Measurements from ENCODE around the gene PRKAR2B.

The PRKAR2B gene

DNA sequence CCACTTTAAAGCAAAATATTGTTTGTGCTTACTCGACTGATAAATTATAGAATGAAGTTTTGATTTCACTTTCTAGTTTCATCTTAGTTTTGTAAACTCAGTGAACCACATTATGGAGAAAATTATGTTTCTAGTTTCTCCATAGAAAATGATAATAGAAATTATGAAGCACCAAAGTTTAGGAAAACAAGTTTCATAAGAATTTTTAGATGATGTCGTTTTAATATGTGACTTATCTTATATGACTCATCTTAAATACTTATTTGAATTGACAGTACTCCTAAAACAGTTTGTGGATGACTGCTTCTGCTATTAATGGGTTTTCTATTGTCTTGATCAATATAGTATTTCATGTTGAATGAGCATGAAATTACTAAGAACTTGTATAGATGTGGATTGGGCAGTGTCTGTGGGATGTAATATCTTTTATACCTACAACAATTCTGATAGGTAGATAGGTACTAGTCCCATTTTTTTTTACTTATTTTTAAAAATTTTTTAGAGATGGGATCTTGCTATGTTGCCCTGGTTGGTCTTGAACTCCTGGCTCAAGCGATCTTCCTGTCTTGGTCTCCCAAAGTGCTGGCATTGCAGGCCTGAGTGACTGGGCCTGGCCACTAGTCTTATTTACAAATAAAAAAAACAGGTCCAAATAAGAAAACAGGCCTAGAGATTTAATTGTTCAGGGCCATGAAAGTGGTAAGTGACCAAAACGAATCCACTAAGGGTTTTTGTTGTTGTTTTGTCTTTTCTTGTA is 127.9 kb downstream of the PRKAR2B start:
- Mint-ChIP-seq H3K4me3 (no peak overlapping the region), H3K4me1 (peaks cover 30% of the 10 kb centered on the region), H3K9me3 (no peaks in the 10 kb centered on the region), H3K27me3 (ENCODE audit: low read depth, poor library complexity) (no peaks in the 10 kb centered on the region), H3K36me3 (ENCODE audit: low read depth) (peaks cover 6% of the 10 kb centered on the region), H3K27ac (no peak overlapping the region)
- DNase-seq, result no peak
- TF ChIP-seq, protein P1, sequence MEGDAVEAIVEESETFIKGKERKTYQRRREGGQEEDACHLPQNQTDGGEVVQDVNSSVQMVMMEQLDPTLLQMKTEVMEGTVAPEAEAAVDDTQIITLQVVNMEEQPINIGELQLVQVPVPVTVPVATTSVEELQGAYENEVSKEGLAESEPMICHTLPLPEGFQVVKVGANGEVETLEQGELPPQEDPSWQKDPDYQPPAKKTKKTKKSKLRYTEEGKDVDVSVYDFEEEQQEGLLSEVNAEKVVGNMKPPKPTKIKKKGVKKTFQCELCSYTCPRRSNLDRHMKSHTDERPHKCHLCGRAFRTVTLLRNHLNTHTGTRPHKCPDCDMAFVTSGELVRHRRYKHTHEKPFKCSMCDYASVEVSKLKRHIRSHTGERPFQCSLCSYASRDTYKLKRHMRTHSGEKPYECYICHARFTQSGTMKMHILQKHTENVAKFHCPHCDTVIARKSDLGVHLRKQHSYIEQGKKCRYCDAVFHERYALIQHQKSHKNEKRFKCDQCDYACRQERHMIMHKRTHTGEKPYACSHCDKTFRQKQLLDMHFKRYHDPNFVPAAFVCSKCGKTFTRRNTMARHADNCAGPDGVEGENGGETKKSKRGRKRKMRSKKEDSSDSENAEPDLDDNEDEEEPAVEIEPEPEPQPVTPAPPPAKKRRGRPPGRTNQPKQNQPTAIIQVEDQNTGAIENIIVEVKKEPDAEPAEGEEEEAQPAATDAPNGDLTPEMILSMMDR (IDR thresholded peaks at IDR 0.05), result no peak

DNA sequence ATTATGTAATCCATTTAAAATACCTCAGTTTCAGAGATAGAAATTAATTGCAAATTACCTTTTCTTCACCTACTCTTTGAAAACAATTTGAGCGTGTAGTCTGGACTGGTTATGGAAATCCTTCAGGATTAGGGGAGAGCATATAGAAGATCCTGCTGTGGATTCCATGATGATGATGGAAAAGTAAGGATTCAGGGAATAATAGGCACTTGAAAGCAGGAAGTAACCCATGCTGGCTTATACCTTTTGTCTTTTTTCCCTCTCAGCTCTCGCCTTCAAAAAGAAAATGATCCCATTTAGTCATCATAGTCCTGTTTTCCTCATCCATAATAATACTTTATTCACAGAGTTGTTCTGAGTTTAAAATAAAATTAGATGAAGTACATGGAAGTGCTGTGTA is 128.7 kb downstream of the PRKAR2B start:
- Mint-ChIP-seq H3K4me1 (peaks cover 23% of the 10 kb centered on the region), H3K9me3 (no peaks in the 10 kb centered on the region), H3K27ac (no peak overlapping the region), H3K27me3 (ENCODE audit: low read depth, poor library complexity) (no peaks in the 10 kb centered on the region), H3K36me3 (ENCODE audit: low read depth) (peaks cover 14% of the 10 kb centered on the region), H3K4me3 (no peak overlapping the region)
- DNase-seq, result no peak
- TF ChIP-seq, protein P1 (IDR thresholded peaks at IDR 0.05), result no peak

DNA sequence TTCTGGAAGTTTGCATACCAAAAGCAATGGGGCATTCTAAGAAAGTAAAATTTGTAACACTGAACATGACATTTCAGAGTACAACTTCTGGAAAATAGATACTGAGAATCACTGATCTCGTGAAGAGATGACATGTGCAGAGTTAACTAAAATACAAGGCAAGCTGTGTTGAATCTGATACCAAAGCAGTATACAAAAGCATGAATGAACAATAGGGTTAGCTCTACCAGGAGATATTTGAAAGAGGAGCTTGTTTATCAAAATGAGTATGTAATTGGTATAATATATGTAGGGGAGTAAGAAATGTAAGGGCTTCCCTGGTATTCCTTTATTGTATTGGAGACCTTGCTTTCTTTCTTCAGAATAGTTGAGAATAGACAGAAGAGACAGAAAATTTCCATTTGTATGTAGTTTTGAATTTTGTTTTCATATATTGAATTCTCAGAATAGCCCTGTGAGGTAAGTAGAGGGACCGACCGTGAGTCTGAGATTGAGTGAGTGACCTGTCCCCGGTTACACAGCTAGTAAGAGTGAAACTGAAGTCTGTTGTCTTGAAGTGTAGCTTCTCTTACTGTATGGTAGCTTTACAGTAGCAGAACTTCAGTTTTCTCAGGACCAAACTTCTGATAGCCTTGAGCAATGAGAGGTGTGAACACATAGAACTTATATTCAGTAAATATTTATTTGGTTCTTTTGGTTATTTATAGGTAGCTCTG is 129.3 kb downstream of the PRKAR2B start:
- TF ChIP-seq, protein P1 (IDR thresholded peaks at IDR 0.05), result no peak
- H3K4me3 Mint-ChIP-seq, result no peak overlapping the region
- no peaks in the 10 kb centered on the region for H3K27me3 Mint-ChIP-seq (ENCODE audit: low read depth, poor library complexity)
- H3K4me1 Mint-ChIP-seq, result peaks cover 22% of the 10 kb centered on the region
- H3K36me3 Mint-ChIP-seq (ENCODE audit: low read depth), result peaks cover 16% of the 10 kb centered on the region
- DNase-seq, result no peak
- H3K9me3 Mint-ChIP-seq, result no peaks in the 10 kb centered on the region
- H3K27ac Mint-ChIP-seq, result no peak overlapping the region

DNA sequence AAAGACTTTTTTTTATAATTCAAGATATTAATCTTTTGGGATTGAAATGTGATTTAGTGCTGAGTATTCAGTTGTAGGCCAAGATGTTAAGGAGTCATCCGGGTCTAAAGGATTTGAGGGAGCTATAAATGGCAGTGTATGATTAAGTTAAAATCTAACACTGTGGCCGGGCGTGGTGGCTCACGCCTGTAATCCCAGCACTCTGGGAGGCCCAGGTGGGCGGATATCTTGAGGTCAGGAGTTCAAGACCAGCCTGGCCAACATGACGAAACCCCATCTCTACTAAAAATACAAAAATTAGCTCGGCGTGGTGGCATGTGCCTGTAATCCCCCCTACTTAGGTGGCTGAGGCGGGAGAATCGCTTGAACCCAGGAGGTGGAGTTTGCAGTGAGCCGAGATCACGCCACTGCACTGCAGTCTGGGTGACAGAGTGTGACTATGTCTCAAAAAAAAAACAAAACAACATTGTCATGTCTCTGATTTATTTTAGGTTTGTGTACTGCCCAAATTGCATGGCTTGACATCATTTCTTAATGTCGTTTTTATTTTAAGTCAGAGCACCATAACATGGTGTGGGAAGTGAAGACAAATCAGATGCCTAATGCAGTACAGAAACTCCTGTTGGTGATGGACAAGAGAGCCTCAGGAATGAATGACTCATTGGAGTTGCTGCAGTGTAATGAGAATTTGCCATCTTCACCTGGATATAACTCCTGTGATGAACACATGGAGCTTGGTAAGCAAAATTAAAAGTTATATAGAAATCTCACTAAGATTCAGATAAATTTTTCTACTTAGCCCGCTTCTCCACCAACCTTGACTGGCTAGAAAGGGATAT is 135.0 kb downstream of the PRKAR2B start:
- TF ChIP-seq, protein P1 (IDR thresholded peaks at IDR 0.05), result no peak
- Mint-ChIP-seq H3K4me3 (no peak overlapping the region), H3K4me1 (peaks cover under 1% of the 10 kb centered on the region), H3K27ac (no peak overlapping the region), H3K36me3 (ENCODE audit: low read depth) (peaks cover 39% of the 10 kb centered on the region), H3K27me3 (ENCODE audit: low read depth, poor library complexity) (no peaks in the 10 kb centered on the region), H3K9me3 (no peaks in the 10 kb centered on the region)
- no peak for DNase-seq

DNA sequence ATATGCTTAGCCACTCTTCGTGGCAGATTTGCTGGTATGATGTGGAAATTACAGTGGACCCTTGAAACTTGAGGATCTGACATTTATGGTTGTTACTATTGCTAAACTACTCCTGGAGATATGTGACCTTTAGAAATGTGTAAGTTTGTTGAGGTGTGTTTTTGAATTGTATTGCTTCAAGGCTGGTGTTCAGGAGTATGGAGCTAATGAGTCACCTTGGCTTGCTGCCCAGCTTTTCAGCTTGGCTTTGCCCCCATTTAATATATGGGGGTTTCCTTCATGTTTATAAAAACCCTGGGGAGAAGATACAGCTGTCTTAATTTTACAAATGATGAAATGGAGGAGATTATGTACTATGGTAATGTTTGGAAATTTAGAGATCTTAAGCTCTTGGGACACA is 135.9 kb downstream of the PRKAR2B start:
- TF ChIP-seq, protein P1 (IDR thresholded peaks at IDR 0.05), result no peak
- no peak for DNase-seq
- Mint-ChIP-seq H3K27me3 (ENCODE audit: low read depth, poor library complexity) (no peaks in the 10 kb centered on the region), H3K4me1 (no peaks in the 10 kb centered on the region), H3K9me3 (no peaks in the 10 kb centered on the region), H3K4me3 (no peak overlapping the region), H3K27ac (no peak overlapping the region), H3K36me3 (ENCODE audit: low read depth) (peaks cover 47% of the 10 kb centered on the region)
